ENCODE results near the gene WDR6. TPM values are rescaled to one million over a fixed set of nuclear protein-coding genes. Genes with fewer than 3 reads are reported as not detected.

The WDR6 gene
- total RNA-seq, 1 experiment from 2014 or later, result 159 TPM

- BruUV-seq (replicated peaks), result no TSS peak
- Histone ChIP-seq H3K9me2 (ENCODE audit: insufficient read depth) (no peaks in the 10 kb centered on the region), H3K4me2 (no peak overlapping the region), H3F3A (ENCODE audit: insufficient read depth, low read depth) (peaks cover 9% of the 10 kb centered on the region; the same call in 1 of the 2 replicates), H3K4me3 (no peak overlapping the region), H3K9me3 (ENCODE audit: insufficient read depth, low read depth) (no peaks in the 10 kb centered on the region), H3K79me2 (ENCODE audit: low read depth) (no peaks in the 10 kb centered on the region), H3K27ac (no peak overlapping the region), H3K27me3 (ENCODE audit: insufficient read depth, low read depth) (no peaks in the 10 kb centered on the region), H3K36me3 (ENCODE audit: low read depth) (0 out of 2 replicates have a peak, but pooled peaks cover 3% of the 10 kb centered on the region), H3K4me1 (replicated peaks; ENCODE audit: insufficient read depth) (no peaks in the 10 kb centered on the region), H4K20me1 (ENCODE audit: insufficient read depth) (no peaks in the 10 kb centered on the region), H2AFZ (no peak overlapping the region)
- no peak for DNase-seq
- POLR2A ChIA-PET (ENCODE audit: unreplicated experiment), result no interaction called here
- CTCF ChIA-PET, result no interaction called here
- TF ChIP-seq CTCF (conservative IDR thresholded peaks at IDR 0.05), result no peak
- TF ChIP-seq EZH2 (IDR thresholded peaks at IDR 0.05; ENCODE audit: low read depth), result no peak
- intact Hi-C loops (cut with micrococcal nuclease; ENCODE audit: unreplicated experiment), result no loop called here
Observed at GRCh38 chr3:48979451-48979850, 27.7 kb upstream of the WDR6 start.

- H3K27me3 ChIP-seq (ENCODE audit: insufficient read depth, low read depth), result no peaks in the 10 kb centered on the region
- intact Hi-C loops (cut with micrococcal nuclease; ENCODE audit: unreplicated experiment), result no loop called here
- TF ChIP-seq EZH2 (IDR thresholded peaks at IDR 0.05; ENCODE audit: low read depth) (no peak), CTCF (conservative IDR thresholded peaks at IDR 0.05) (no peak)
- no peaks in the 10 kb centered on the region for H4K20me1 ChIP-seq (ENCODE audit: insufficient read depth)
- ChIA-PET CTCF (no interaction called here), POLR2A (ENCODE audit: unreplicated experiment) (no interaction called here)
- no peaks in the 10 kb centered on the region for H3K4me1 ChIP-seq (replicated peaks; ENCODE audit: insufficient read depth)
- BruUV-seq (replicated peaks), result no TSS peak
- no peak overlapping the region for H3K4me2 ChIP-seq
- DNase-seq, result no peak
- no peak overlapping the region for H3K27ac ChIP-seq
- H2AFZ ChIP-seq, result no peak overlapping the region
- H3K9me3 ChIP-seq (ENCODE audit: insufficient read depth, low read depth), result no peaks in the 10 kb centered on the region
- H3F3A ChIP-seq (ENCODE audit: insufficient read depth, low read depth), result peaks cover 9% of the 10 kb centered on the region; the same call in 1 of the 2 replicates
- H3K79me2 ChIP-seq (ENCODE audit: low read depth), result no peaks in the 10 kb centered on the region
- H3K9me2 ChIP-seq (ENCODE audit: insufficient read depth), result no peaks in the 10 kb centered on the region
- 0 out of 2 replicates have a peak, but pooled peaks cover 3% of the 10 kb centered on the region for H3K36me3 ChIP-seq (ENCODE audit: low read depth)
- H3K4me3 ChIP-seq, result no peak overlapping the region
Observed at GRCh38 chr3:48980295-48980694, 26.9 kb upstream of the WDR6 start.

GRCh38 chr3:48982016-48982415, 25.2 kb upstream of the WDR6 start:
- H3K36me3 ChIP-seq (ENCODE audit: low read depth), result 0 out of 2 replicates have a peak, but pooled peaks cover 3% of the 10 kb centered on the region
- no peak overlapping the region for H3K27ac ChIP-seq
- DNase-seq, result no peak
- H3K4me3 ChIP-seq, result no peak overlapping the region
- BruUV-seq (replicated peaks), result no TSS peak
- TF ChIP-seq CTCF (conservative IDR thresholded peaks at IDR 0.05) (no peak), EZH2 (IDR thresholded peaks at IDR 0.05; ENCODE audit: low read depth) (no peak)
- H3K4me2 ChIP-seq, result no peak overlapping the region
- H3K9me2 ChIP-seq (ENCODE audit: insufficient read depth), result no peaks in the 10 kb centered on the region
- no peaks in the 10 kb centered on the region for H3K79me2 ChIP-seq (ENCODE audit: low read depth)
- no peaks in the 10 kb centered on the region for H3K27me3 ChIP-seq (ENCODE audit: insufficient read depth, low read depth)
- no peaks in the 10 kb centered on the region for H3K9me3 ChIP-seq (ENCODE audit: insufficient read depth, low read depth)
- H3K4me1 ChIP-seq (replicated peaks; ENCODE audit: insufficient read depth), result no peaks in the 10 kb centered on the region
- H3F3A ChIP-seq (ENCODE audit: insufficient read depth, low read depth), result peaks cover 14% of the 10 kb centered on the region; the same call in 1 of the 2 replicates
- ChIA-PET CTCF (no interaction called here), POLR2A (ENCODE audit: unreplicated experiment) (interaction anchor here (0.7 kb wide), 1 partner anchor 40 kb away, joined by 9 read pairs; the partner anchor contains the start of gene NDUFAF3)
- H2AFZ ChIP-seq, result no peak overlapping the region
- intact Hi-C loops (cut with micrococcal nuclease; ENCODE audit: unreplicated experiment), result no loop called here
- H4K20me1 ChIP-seq (ENCODE audit: insufficient read depth), result no peaks in the 10 kb centered on the region

Measured in PC-9 (cell line).